Measurements from ENCODE around the gene KIAA0586.

Gene KIAA0586

GRCh38 chr14:58426670-58427280, 744 bp upstream of the KIAA0586 start:
- peak overlapping the region; percentile 70 for H2AK5ac ChIP-seq (ENCODE audit: low read length)
- peak overlapping the region; percentile 48 for H3K4ac ChIP-seq (ENCODE audit: low read depth, low read length)
- peak overlapping the region; percentile 46 for H4K12ac ChIP-seq (ENCODE audit: low read depth, low read length)
- H3K4me1 ChIP-seq (ENCODE audit: control insufficient read depth in 1 of 2, insufficient read depth in 2 of 2, low read length in 2 of 2): no peaks in the 10 kb centered on the region
- H2AFZ ChIP-seq (ENCODE audit: insufficient read depth, low read length, poor library complexity): peak overlapping the region; percentile 71
- no peaks in the 10 kb centered on the region for H3K27me3 ChIP-seq (ENCODE audit: insufficient read depth, low read length)
- H3K4me3 ChIP-seq (ENCODE audit: low read depth, low read length): peak overlapping the region; percentile 91
- H3K9ac ChIP-seq (ENCODE audit: low read length): peak overlapping the region; percentile 94
- H2BK5ac ChIP-seq (ENCODE audit: low read depth, low read length, poor library complexity): peak overlapping the region; percentile 34
- no peak overlapping the region for H2BK120ac ChIP-seq (ENCODE audit: insufficient read depth, low read length, poor library complexity)
- peak overlapping the region; percentile 72 for H4K8ac ChIP-seq (ENCODE audit: low read depth, low read length)
- peak overlapping the region; percentile 88 for H3K4me2 ChIP-seq (ENCODE audit: low read length)
- H3K36me3 ChIP-seq (ENCODE audit: control insufficient read depth in 1 of 2, insufficient read depth in 2 of 2, low read length in 2 of 2): peaks cover 0 to 3% of the 10 kb centered on the region in 2 experiments
- H3K14ac ChIP-seq (ENCODE audit: low read length): peak overlapping the region; percentile 54
- peak overlapping the region; percentile 69 for H4K91ac ChIP-seq (ENCODE audit: low read depth, low read length)
- peak overlapping the region; percentile 54 for H3K27ac ChIP-seq (ENCODE audit: low read depth, low read length)
- WGBS (ENCODE audit: extremely low coverage, insufficient coverage, insufficient read length): no CpG with 5 or more reads among the region's 35 CpGs
- peak overlapping the region; percentile 43 for H3K18ac ChIP-seq (ENCODE audit: low read length)
- peaks cover 7% of the 10 kb centered on the region for H3K79me2 ChIP-seq (ENCODE audit: control insufficient read depth, insufficient read depth, low read length, poor library complexity)
- no peak overlapping the region for H3K23ac ChIP-seq (ENCODE audit: low read length)
- no peaks in the 10 kb centered on the region for H3K9me3 ChIP-seq (ENCODE audit: insufficient read depth, low read depth, low read length)
- peak; percentile 10 to 13 for DNase-seq
- peaks cover 6% of the 10 kb centered on the region for H3K79me1 ChIP-seq (ENCODE audit: low read length)
- no peak overlapping the region for H2BK12ac ChIP-seq (ENCODE audit: low read length)

DNA sequence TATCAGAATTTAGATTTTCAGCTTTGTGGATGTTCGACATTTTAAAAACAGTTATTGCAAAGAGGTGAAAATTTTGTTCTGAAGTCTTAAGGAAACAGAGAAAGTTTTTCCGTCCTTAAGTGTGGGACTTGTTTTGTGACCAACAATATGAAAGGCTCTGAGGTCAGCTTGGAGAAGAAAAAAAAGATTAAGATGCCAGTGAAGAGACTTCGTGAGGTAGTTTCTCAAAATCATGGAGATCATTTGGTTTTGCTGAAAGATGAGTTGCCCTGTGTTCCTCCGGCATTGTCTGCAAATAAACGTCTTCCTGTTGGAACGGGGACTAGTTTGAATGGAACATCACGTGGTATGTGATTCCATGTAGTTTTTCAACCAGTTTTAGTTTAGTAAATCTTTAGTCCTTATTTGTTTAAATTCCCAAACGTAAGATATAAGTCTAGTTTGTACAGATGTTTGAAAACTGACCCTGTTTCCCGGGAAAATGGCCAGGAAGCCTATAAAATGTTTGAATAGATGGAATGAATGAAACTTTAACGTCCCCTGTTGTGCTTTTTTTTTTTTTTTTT, 682 bp downstream of the KIAA0586 start:
- peak overlapping the region; percentile 88 for H3K4me2 ChIP-seq (ENCODE audit: low read length)
- H2BK120ac ChIP-seq (ENCODE audit: insufficient read depth, low read length, poor library complexity): no peak overlapping the region
- H3K9me3 ChIP-seq (ENCODE audit: insufficient read depth, low read depth, low read length): no peaks in the 10 kb centered on the region
- H2AK5ac ChIP-seq (ENCODE audit: low read length): no peak overlapping the region
- H4K12ac ChIP-seq (ENCODE audit: low read depth, low read length): no peak overlapping the region
- H2BK5ac ChIP-seq (ENCODE audit: low read depth, low read length, poor library complexity): no peak overlapping the region
- H3K9ac ChIP-seq (ENCODE audit: low read length): no peak overlapping the region
- H3K36me3 ChIP-seq (ENCODE audit: control insufficient read depth in 1 of 2, insufficient read depth in 2 of 2, low read length in 2 of 2): peaks cover 5 to 7% of the 10 kb centered on the region in 2 experiments
- H2AFZ ChIP-seq (ENCODE audit: insufficient read depth, low read length, poor library complexity): no peak overlapping the region
- H3K27me3 ChIP-seq (ENCODE audit: insufficient read depth, low read length): no peaks in the 10 kb centered on the region
- DNase-seq: peak; percentile 18 to 57
- H4K8ac ChIP-seq (ENCODE audit: low read depth, low read length): no peak overlapping the region
- no peak overlapping the region for H3K4me3 ChIP-seq (ENCODE audit: low read depth, low read length)
- no peak overlapping the region for H3K14ac ChIP-seq (ENCODE audit: low read length)
- no CpG with 5 or more reads among the region's 10 CpGs for WGBS (ENCODE audit: extremely low coverage, insufficient coverage, insufficient read length)
- no peak overlapping the region for H4K91ac ChIP-seq (ENCODE audit: low read depth, low read length)
- H3K4ac ChIP-seq (ENCODE audit: low read depth, low read length): no peak overlapping the region
- no peak overlapping the region for H3K18ac ChIP-seq (ENCODE audit: low read length)
- H2BK12ac ChIP-seq (ENCODE audit: low read length): no peak overlapping the region
- no peak overlapping the region for H3K27ac ChIP-seq (ENCODE audit: low read depth, low read length)
- no peak overlapping the region for H3K23ac ChIP-seq (ENCODE audit: low read length)
- H3K79me1 ChIP-seq (ENCODE audit: low read length): peaks cover 6% of the 10 kb centered on the region
- H3K4me1 ChIP-seq (ENCODE audit: control insufficient read depth in 1 of 2, insufficient read depth in 2 of 2, low read length in 2 of 2): no peaks in the 10 kb centered on the region
- H3K79me2 ChIP-seq (ENCODE audit: control insufficient read depth, insufficient read depth, low read length, poor library complexity): peaks cover 7% of the 10 kb centered on the region

DNA sequence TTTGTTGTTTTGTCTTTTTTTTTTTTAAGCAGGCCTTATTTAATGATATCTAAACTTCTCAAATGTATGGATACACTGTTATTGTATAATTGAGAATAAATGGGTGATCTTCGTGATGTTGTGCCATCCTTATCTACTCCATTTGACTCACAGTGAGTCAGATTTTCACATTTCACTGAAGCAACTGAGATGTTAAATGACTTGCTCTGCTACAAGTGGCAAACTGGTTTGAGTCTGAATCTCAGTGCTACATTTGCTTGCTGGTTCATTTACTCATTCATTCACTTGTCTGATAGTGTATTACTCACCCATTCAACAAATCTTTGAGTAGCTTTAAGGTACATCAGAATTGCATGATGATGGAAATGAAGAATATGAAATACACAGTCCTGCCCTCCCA, 2.6 kb downstream of the KIAA0586 start:
- no peak overlapping the region for H2AK5ac ChIP-seq (ENCODE audit: low read length)
- no peaks in the 10 kb centered on the region for H3K4me1 ChIP-seq (ENCODE audit: control insufficient read depth in 1 of 2, insufficient read depth in 2 of 2, low read length in 2 of 2)
- H3K14ac ChIP-seq (ENCODE audit: low read length): no peak overlapping the region
- H3K27ac ChIP-seq (ENCODE audit: low read depth, low read length): no peak overlapping the region
- H2BK12ac ChIP-seq (ENCODE audit: low read length): no peak overlapping the region
- DNase-seq: no peak
- no peak overlapping the region for H2BK5ac ChIP-seq (ENCODE audit: low read depth, low read length, poor library complexity)
- H3K4me2 ChIP-seq (ENCODE audit: low read length): no peak overlapping the region
- H3K27me3 ChIP-seq (ENCODE audit: insufficient read depth, low read length): no peaks in the 10 kb centered on the region
- H3K23ac ChIP-seq (ENCODE audit: low read length): no peak overlapping the region
- H4K8ac ChIP-seq (ENCODE audit: low read depth, low read length): no peak overlapping the region
- no peak overlapping the region for H3K4ac ChIP-seq (ENCODE audit: low read depth, low read length)
- peaks cover 8 to 9% of the 10 kb centered on the region in 2 experiments for H3K36me3 ChIP-seq (ENCODE audit: control insufficient read depth in 1 of 2, insufficient read depth in 2 of 2, low read length in 2 of 2)
- no peak overlapping the region for H4K12ac ChIP-seq (ENCODE audit: low read depth, low read length)
- H3K9me3 ChIP-seq (ENCODE audit: insufficient read depth, low read depth, low read length): no peaks in the 10 kb centered on the region
- no peak overlapping the region for H3K9ac ChIP-seq (ENCODE audit: low read length)
- H3K18ac ChIP-seq (ENCODE audit: low read length): no peak overlapping the region
- no peak overlapping the region for H3K4me3 ChIP-seq (ENCODE audit: low read depth, low read length)
- H4K91ac ChIP-seq (ENCODE audit: low read depth, low read length): no peak overlapping the region
- peaks cover 6% of the 10 kb centered on the region for H3K79me1 ChIP-seq (ENCODE audit: low read length)
- peaks cover 7% of the 10 kb centered on the region for H3K79me2 ChIP-seq (ENCODE audit: control insufficient read depth, insufficient read depth, low read length, poor library complexity)
- no peak overlapping the region for H2AFZ ChIP-seq (ENCODE audit: insufficient read depth, low read length, poor library complexity)
- no CpG with 5 or more reads among the region's 1 CpG for WGBS (ENCODE audit: extremely low coverage, insufficient coverage, insufficient read length)
- no peak overlapping the region for H2BK120ac ChIP-seq (ENCODE audit: insufficient read depth, low read length, poor library complexity)

GRCh38 chr14:58439476-58439875, 12.0 kb downstream of the KIAA0586 start:
- WGBS (ENCODE audit: extremely low coverage, insufficient coverage, insufficient read length): no CpG with 5 or more reads among the region's 5 CpGs
- H3K79me2 ChIP-seq (ENCODE audit: control insufficient read depth, insufficient read depth, low read length, poor library complexity): no peaks in the 10 kb centered on the region
- no peak overlapping the region for H2BK5ac ChIP-seq (ENCODE audit: low read depth, low read length, poor library complexity)
- no peak overlapping the region for H4K12ac ChIP-seq (ENCODE audit: low read depth, low read length)
- no peak overlapping the region for H3K23ac ChIP-seq (ENCODE audit: low read length)
- no peak overlapping the region for H4K8ac ChIP-seq (ENCODE audit: low read depth, low read length)
- H3K79me1 ChIP-seq (ENCODE audit: low read length): no peaks in the 10 kb centered on the region
- no peak overlapping the region for H3K18ac ChIP-seq (ENCODE audit: low read length)
- H3K9ac ChIP-seq (ENCODE audit: low read length): no peak overlapping the region
- no peak overlapping the region for H4K91ac ChIP-seq (ENCODE audit: low read depth, low read length)
- peaks cover 6 to 12% of the 10 kb centered on the region in 2 experiments for H3K36me3 ChIP-seq (ENCODE audit: control insufficient read depth in 1 of 2, insufficient read depth in 2 of 2, low read length in 2 of 2)
- H3K4me2 ChIP-seq (ENCODE audit: low read length): no peak overlapping the region
- H3K4me3 ChIP-seq (ENCODE audit: low read depth, low read length): no peak overlapping the region
- no peak overlapping the region for H3K4ac ChIP-seq (ENCODE audit: low read depth, low read length)
- no peak overlapping the region for H2AK5ac ChIP-seq (ENCODE audit: low read length)
- no peak overlapping the region for H2AFZ ChIP-seq (ENCODE audit: insufficient read depth, low read length, poor library complexity)
- H2BK12ac ChIP-seq (ENCODE audit: low read length): no peak overlapping the region
- H3K14ac ChIP-seq (ENCODE audit: low read length): no peak overlapping the region
- no peaks in the 10 kb centered on the region for H3K9me3 ChIP-seq (ENCODE audit: insufficient read depth, low read depth, low read length)
- no peak overlapping the region for H3K27ac ChIP-seq (ENCODE audit: low read depth, low read length)
- no peaks in the 10 kb centered on the region for H3K4me1 ChIP-seq (ENCODE audit: control insufficient read depth in 1 of 2, insufficient read depth in 2 of 2, low read length in 2 of 2)
- H3K27me3 ChIP-seq (ENCODE audit: insufficient read depth, low read length): no peaks in the 10 kb centered on the region
- DNase-seq: no peak
- no peak overlapping the region for H2BK120ac ChIP-seq (ENCODE audit: insufficient read depth, low read length, poor library complexity)
